HG03439 (cell line): ENCODE results near the gene MRPL55.

ENCODE experiments used
- ATAC-seq: cut with Tn5 transposase; IDR thresholded peaks from one replicate; pipeline ENCODE4 v1.9.1; 2021; ENCODE audit warnings: mild to moderate bottlenecking, moderate library complexity; ENCODE audit not compliant: unreplicated experiment

The MRPL55 gene

GRCh38 chr1:228148196-228148861 is 39.2 kb upstream of the MRPL55 start:
- no peak for ATAC-seq

GRCh38 chr1:228147768-228148167 is 38.7 kb upstream of the MRPL55 start:
- no peak for ATAC-seq

- no peak for ATAC-seq
Measured at GRCh38 chr1:228147151-228147693, 38.1 kb upstream of the MRPL55 start.

DNA sequence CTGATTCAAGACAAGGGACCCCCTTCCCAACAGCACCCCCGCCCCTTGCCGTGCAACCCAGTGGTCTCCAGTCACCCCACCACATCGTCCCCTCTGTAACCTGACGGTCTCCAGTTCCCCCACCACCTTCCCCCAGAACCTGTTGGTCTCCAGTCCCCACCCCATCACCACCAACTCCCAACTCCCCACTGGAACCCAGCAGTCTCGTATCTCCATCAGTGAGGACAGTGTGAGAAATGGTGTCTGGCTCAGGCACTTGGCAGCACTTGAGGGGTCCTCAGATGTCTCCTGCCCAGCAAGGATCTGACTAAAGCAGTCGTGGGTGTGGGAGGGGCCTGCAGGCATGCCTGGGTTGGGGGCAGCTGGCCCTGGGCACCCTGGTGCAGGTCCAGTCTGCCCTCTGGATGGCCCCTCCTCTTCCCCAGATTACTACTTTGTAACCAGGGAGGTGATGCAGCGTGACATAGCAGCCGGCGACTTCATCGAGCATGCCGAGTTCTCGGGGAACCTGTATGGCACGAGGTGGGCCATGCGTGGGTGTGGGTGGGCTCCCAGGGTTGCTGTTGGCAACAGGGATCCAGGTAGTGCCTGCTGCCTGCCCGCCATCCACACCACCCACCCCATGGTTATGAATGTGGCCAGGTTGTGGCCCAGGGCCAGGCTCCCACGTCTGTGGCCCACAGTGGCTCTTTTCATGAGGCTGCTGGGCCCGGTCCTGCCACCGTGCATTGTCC is 37.5 kb upstream of the MRPL55 start:
- ATAC-seq: no peak

- no peak for ATAC-seq
Measured at GRCh38 chr1:228145463-228146416, 36.6 kb upstream of the MRPL55 start.

- ATAC-seq: no peak
Measured at GRCh38 chr1:228144993-228145343, 35.9 kb upstream of the MRPL55 start.

GRCh38 chr1:228144193-228144992 is 35.3 kb upstream of the MRPL55 start:
- no peak for ATAC-seq

GRCh38 chr1:228143480-228144192 is 34.5 kb upstream of the MRPL55 start:
- no peak for ATAC-seq

GRCh38 chr1:228142701-228143136 is 33.6 kb upstream of the MRPL55 start:
- ATAC-seq: no peak

GRCh38 chr1:228142155-228142691 is 33.1 kb upstream of the MRPL55 start:
- no peak for ATAC-seq

GRCh38 chr1:228141226-228142044 is 32.3 kb upstream of the MRPL55 start:
- ATAC-seq: no peak

DNA sequence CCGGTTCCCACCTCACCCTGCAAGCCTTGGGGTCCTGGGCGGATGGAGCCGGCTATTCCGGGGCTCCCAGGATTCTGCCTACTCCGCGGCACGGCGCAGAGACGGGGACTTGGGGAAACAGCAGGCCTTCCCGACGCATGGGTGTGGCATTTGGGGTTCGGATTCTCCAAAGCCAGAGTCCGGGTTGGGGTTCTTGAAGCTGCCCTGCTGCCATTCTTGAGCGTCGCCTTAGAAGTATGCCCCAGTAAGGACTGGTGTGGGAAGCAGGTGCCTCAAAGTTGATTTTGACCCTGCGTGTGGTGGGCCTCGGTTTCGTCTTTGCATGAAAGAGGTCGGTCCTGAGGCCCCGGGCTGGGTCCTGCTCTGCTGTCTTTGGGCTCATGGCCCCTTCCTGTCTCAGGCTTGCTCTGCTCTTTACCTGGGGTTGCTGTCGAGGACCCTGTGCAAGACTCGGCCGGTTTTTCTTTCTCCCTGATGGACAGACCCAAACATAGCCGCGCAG is 31.7 kb upstream of the MRPL55 start:
- ATAC-seq: no peak

- ATAC-seq: peak; percentile 91
Measured at GRCh38 chr1:228139931-228140723, 31.0 kb upstream of the MRPL55 start, which contains the start of gene GUK1. TSS of gene GUK1 (plus strand) at chr1:228140279. CDS start at chr1:228140303, 24 bp downstream.

GRCh38 chr1:228139406-228139930 is 30.4 kb upstream of the MRPL55 start:
- no peak for ATAC-seq

- ATAC-seq: no peak
Measured at GRCh38 chr1:228136901-228137300, 27.8 kb upstream of the MRPL55 start.

GRCh38 chr1:228134591-228134990 is 25.5 kb upstream of the MRPL55 start:
- no peak for ATAC-seq

DNA sequence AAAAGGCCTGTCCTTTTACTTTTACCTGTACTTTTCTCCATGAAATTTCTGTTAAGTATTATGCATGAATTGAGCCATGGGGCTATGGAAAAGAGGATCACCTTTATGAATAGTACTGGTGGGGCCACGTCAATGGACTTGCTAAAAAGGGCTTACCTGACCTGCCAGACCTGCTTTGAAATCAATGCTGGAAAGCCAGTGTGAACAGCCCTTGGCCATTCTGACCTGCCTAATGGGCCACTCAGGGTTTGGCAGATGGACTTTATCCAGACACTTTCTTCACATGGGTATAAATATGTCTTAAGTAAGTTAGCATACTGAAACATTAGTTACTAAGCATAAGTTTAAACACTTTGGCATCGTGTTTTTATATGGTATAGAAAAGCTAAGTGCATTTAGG is 22.7 kb upstream of the MRPL55 start:
- ATAC-seq: no peak
